Endometrial microvascular endothelial cells (primary cell): ENCODE results near the gene GZMB. TPM values are rescaled to one million over a fixed set of nuclear protein-coding genes. Genes with fewer than 3 reads are reported as not detected.
"Not testable (repeated sequence)": the region's sequence is repeated elsewhere in the genome, so short reads cannot be mapped to it uniquely, and the experiment has no call there.

Source experiments
- in situ Hi-C: cut with HindIII; loops from 2 replicates; pipeline ENCODE4 v1.10.0; 2017; ENCODE audit warnings: low sequenced_read_pairs, low pct_unique_long_range_greater_than_20kb; ENCODE audit errors: inconsistent ontology term
- total RNA-seq: library from RNA; depleted of rRNA; stranded (reverse); fragments of >200 nt; gene quantifications from one replicate; pipeline ENCODE4 v1.2.3, GENCODE V29; 2015; ENCODE audit errors: inconsistent ontology term

Gene GZMB, protein sequence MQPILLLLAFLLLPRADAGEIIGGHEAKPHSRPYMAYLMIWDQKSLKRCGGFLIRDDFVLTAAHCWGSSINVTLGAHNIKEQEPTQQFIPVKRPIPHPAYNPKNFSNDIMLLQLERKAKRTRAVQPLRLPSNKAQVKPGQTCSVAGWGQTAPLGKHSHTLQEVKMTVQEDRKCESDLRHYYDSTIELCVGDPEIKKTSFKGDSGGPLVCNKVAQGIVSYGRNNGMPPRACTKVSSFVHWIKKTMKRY
- total RNA-seq = not detected

DNA sequence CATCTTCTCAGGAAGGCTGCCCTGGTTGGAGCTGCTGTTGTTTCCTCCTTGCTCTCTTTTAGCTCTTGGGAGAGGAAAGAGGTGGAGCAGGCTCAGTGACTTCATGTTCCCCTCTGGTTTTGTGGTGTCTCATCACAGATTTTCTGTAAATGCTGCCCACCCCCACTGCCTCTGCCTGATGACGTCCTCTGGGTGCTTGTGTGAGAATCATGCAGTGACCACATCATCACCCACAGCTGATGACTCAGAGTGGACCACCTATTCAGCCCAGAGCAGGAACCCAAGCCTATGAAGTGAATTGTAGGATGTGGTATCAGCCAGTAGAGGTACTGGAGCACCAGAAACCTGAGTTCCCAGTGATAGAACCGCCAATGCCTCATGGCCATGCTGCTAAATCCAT lies at the start of gene GZMB:
GZMB (minus strand) TSS at position 33 of the 400 bp plus-strand sequence; CDS start at position 3, 30 bp downstream.
- in situ Hi-C loops = no loop called here

DNA sequence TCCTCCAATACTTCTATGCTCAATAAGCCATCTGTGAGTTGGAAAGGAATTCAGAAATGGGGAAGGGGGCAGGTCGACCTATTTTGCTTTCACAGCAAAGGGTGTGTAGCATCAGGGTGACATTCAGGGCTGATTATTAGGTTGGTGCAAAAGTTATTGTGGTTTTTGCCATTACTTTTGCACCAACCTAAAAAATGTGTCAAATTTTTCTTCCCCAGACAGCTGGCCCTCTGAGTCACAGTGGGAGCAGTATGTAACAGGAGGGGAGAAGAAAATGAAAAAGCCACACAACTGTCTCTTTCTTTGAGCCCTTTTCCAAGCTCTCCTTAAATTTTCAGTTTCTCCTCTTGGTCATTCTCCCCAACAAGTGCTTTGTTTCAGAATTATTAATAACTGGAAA lies 47.1 kb upstream of the GZMB start:
- in situ Hi-C loops = no loop called here

GRCh38 chr14:24680516-24680915 lies 46.5 kb upstream of the GZMB start:
- in situ Hi-C loops = no loop called here

DNA sequence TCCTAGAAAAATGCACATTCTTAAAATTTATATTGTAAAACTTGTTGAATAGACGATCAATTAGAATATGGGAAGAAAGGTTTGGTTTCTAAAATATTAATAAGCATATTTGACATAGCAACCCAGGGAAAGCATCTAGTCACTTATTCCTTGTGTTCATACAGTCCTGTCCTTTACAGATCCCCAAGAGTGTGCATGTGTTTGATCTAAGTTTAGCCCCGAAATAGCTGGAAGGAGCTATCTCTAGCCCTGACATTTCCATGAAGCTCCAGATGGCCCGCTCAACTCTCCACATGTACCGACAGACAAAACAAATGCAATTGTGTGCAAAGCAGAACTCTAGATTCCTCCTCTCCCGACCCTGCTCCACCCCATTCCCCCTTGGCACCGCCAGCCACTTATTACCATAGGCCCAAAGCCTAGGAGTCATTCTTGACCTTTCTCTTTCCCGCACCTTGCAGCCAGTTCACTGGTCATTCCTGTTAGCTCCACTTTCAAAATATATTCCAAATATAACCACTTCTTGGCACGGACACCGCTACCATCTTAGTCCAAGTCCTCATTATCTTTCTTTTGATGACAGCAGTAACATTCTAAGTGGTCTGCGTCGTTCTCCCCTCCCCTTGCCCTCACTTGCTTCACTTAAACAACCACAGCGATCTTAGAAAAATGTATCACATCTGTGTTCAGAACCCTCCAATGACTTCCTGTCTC lies 45.4 kb upstream of the GZMB start:
- in situ Hi-C loops = no loop called here

DNA sequence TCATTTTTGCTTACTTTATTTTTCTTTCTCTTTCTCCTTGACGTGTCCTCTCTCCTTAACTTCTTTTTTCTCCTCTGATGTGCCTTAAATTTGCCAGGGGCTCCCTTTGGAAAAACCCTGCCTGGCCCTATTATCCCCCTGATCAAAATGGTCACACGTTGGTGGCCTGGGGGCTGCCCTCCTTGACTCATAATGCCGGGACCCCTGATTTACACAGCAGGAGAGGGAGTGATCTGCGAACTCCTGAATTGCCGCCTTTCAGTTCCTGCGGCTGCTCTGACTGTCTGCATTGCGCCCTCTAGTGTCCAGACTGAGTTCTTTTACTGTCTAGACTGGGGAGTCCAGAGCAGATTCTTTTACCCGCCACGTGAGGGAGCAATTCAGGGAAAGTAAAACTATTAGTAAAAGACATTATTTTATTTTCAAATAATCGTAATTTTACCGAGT lies 44.8 kb upstream of the GZMB start:
- in situ Hi-C loops = no loop called here

- in situ Hi-C loops = no loop called here
Measured at GRCh38 chr14:24677956-24678355, 44.0 kb upstream of the GZMB start.

DNA sequence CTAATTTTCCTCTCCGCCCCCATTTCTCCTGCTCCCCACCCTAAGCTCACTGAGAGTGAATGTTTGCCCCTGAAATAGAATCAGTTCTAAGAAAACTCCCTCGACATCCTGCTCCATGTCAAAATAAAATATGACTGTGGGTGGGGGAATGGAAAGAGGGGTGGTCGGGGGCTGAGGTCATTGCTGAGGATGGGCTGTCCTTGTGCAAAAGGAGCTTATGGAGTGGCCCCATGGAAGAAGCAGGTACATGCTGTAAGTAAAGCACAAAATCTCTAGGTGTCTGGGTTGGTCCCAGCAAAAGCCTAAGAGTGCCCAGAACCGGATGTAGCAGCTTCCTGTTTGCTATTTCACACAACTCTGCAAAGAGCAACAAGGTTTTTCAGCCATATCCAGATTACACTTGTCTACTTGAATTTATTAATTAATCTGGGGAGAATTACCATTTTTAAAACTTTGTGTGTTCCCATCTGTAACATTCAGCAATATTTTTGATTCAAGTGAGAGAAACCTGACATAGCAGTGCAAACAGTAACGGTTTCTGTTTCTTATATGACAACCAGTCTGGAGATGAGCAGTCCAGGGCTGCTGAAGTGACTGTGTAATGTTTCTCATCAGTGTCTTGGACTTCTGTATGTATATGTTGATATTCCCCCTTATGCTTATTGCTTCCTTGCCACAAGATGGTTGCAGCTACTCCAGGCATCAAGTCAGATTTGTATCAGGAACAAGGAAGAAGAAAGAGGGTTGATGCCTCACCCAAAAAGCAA lies 40.4 kb upstream of the GZMB start:
- in situ Hi-C loops = no loop called here

DNA sequence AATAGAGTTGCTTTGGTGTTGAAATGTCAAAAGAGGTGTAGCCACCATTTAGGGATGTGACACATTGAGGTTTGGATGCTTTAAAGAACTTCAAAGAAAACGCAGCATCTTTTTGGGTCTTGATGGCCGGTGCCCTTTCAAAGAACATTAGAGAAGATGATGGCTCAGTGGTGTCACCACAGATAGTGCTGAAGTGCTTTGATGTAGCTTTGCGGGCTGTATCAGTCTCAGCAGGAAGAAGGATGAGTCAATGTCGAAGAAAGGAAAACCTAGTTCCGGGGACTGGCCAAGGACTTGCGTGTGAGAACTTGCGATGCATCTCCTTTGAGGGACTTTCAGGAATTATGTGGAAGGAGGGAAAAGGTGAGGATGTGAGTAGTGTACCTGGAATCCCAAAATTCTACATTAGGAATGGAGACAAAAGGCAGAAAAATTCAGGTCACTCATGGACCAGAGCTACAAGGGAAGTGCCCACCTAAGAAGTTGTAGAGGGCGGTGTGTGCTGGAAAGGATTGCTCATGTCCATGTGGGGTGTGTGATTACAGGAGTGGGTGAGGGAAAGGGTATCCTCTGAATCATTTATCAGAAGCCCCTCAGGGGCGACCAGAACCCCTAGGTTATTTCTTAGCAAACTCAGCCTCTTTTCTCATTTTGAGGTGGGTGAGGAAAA lies 39.7 kb upstream of the GZMB start:
- in situ Hi-C loops = no loop called here

- in situ Hi-C loops = no loop called here
Measured at GRCh38 chr14:24673059-24673458, 39.1 kb upstream of the GZMB start.

GRCh38 chr14:24670594-24670993 lies 36.6 kb upstream of the GZMB start:
- in situ Hi-C loops = no loop called here

GRCh38 chr14:24669651-24670050 lies 35.7 kb upstream of the GZMB start:
- in situ Hi-C loops = no loop called here

GRCh38 chr14:24665440-24665991 lies 31.5 kb upstream of the GZMB start:
- in situ Hi-C loops = no loop called here

DNA sequence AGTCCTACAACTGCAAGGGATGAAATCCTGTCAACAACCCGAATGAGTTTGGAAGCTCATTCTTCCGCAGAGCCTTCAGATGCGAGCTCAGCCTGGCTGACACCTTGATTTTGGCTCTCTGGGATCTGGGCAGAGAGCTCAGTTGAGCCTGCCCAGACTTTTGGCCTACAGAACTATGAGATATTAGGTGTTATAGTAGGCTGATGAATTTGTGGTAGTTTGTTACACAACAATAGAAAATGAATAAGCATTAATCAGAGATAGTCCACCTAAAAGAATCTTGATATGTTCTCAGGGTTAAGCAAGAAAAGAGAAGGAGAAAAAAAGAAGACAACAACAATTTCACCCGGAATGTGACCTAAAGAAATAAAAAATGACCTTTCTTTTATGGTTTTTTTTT lies 30.4 kb upstream of the GZMB start:
- in situ Hi-C loops = no loop called here

GRCh38 chr14:24662753-24663152 lies 28.8 kb upstream of the GZMB start:
- in situ Hi-C loops = no loop called here

GRCh38 chr14:24659916-24660570 lies 26.1 kb upstream of the GZMB start:
- in situ Hi-C loops = no loop called here

DNA sequence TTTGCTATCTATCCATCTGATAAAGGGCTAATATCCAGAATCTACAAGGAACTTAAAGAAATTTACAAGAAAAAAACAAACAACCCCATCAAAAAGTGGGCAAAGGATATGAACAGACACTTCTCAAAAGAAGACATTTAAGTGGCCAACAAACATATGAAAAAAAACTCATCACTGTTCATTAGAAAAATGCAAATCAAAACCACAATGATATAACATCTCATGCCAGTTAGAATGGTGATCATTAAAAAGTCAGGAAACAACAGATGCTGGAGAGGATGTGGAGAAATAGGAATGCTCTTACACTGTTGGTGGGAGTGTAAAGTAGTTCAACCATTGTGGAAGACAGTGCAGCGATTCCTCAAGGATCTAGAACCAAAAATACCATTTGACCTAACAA lies 14.4 kb upstream of the GZMB start:
- in situ Hi-C loops = not testable (repeated sequence)

DNA sequence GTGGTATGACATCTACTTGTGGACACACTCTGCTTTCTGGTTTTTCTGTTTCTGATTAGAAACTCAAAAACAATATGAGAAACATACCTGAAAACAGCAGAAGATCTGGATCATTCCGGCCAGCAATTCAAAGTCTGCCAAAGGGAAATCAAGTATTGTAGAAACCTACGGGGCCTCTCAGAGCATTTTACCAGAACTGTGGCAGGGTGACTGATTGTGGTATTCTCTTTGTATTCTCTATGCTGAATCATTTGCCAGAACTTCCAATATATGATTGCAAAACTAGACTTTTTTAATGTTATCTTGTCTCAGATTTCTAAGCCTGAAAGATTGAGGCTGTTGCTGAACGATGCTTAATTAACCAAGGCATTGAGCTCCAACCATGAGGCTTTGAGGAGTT lies 5.9 kb upstream of the GZMB start:
- in situ Hi-C loops = no loop called here

- in situ Hi-C loops = no loop called here
Measured at GRCh38 chr14:24639270-24639669, 5.3 kb upstream of the GZMB start.

DNA sequence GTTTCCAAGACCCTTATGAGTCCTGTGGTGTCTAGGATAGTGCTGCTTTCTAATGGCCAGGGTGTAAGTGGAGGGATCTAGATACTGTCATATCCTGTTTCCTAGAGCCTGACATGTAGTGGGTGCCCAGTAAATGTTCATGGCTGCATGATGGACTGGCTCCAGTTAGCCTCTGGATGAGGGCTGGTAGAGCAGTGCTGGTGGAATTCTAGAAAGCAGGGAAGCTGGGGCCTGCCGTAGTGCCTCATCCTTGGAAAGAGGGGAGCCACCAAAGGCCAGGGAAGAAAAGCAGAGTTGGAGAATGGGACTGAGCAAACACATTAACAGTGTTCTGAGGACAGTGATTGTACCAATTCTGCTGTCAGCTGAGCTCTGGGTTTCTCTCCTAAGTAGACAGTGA lies 637 bp downstream of the GZMB start:
- in situ Hi-C loops = no loop called here
